NK-92 treated with Interleukin-12 subunit alpha and Interleukin-12 subunit beta, amount 100 ng/mL, for 24 hours (cell line): Measurements from ENCODE around the gene MCOLN1.

Experiments used
- DNase-seq: peaks from one replicate; lab custom pipeline; 2025; lab: John Stamatoyannopoulos, UW

Gene MCOLN1

GRCh38 chr19:7542556-7543348, 20.3 kb downstream of the MCOLN1 start:
- DNase-seq, result no peak

GRCh38 chr19:7544626-7545025, 22.2 kb downstream of the MCOLN1 start:
- no peak for DNase-seq

DNA sequence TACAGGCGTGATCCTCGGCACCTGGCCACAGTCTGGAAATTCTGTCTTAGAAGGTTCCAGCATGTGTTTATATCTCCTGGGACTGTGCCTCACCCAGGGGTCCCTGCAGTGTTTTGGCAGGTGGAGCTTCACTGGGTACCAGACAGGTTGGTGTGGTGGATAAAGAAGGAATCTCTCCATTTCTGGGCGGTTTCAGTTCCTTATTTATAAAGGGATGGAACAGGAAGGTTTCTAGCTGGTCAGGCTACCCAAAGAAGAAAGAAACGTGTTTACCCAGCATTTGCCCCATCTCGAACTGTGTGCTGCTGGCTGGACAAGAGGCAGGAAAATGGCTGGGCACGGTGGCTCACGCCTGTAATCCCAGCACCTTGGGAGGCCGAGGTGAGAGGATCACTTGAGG, 22.9 kb downstream of the MCOLN1 start:
- DNase-seq, result no peak

DNA sequence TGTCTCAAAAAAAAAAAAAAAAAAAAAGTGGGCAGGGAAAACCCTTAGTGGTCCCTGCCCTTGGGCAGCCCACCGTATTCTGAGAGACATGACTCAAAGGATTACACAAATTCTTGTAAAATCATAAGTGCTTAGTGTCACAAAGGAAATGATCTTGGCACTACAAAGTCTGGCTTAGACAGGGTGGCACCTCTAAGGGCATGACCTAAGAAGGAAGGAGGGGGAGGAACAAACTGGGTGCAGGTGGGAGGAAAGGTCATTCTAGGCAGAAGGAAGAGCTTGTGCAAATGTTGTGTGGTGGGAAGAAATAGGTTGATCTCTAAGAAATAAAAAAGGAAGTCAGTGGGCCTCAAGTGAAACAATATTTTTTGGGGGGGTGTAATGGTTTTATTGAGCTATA, 23.5 kb downstream of the MCOLN1 start:
- no peak for DNase-seq

DNA sequence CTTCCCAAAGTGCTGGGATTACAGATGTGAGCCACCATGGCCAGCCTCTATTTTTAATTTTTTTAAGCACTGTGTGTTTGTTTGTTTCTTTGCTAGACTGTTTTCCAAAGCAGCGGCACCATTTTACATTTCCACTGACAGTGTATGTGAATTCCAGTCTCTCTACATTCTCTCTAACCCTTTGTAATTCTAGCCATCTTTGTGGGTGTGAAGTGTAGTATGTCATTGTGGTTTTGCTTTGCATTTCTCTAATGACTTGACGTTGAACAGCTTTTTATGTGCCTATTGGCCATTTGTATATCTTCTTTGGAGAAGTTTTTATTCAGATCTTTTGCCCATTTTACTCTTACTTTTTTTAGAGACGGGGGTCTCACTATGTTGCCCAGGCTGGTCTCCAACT, 24.7 kb downstream of the MCOLN1 start:
- DNase-seq, result no peak

DNA sequence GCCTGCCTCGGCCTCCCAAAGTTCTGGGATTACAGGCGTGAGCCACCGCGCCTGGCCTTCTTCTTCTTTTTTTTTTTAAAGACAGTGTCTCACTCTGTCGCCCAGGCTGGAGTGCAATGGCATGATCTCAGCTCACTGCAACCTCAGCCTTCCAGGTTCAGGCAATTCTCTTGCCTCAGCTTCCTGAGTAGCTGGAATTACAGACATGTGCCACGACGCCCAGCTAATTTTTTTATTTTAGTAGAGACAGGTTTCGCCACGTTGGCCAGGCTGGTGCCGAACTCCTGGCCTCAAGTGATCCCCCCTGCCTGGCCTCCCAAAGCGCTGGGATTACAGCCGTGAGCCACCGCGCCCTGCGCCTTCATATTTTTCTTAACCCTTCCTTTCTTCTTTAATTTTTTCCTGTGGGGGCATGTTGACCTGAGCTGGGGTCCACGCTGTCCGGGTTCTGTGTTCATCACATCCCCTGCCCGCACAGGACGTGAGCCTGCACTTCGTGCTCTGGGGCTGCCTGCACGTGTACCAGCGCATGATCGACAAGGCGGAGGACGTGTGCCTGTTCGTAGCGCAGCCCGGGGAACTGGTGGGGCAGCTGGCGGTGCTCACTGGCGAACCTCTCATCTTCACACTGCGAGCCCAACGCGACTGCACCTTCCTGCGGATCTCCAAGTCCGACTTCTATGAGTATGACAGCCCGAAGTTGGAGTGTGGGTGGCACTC, 27.2 kb downstream of the MCOLN1 start:
- DNase-seq, result no peak

- no peak for DNase-seq
Observed at GRCh38 chr19:7550169-7550770, 27.8 kb downstream of the MCOLN1 start.

DNA sequence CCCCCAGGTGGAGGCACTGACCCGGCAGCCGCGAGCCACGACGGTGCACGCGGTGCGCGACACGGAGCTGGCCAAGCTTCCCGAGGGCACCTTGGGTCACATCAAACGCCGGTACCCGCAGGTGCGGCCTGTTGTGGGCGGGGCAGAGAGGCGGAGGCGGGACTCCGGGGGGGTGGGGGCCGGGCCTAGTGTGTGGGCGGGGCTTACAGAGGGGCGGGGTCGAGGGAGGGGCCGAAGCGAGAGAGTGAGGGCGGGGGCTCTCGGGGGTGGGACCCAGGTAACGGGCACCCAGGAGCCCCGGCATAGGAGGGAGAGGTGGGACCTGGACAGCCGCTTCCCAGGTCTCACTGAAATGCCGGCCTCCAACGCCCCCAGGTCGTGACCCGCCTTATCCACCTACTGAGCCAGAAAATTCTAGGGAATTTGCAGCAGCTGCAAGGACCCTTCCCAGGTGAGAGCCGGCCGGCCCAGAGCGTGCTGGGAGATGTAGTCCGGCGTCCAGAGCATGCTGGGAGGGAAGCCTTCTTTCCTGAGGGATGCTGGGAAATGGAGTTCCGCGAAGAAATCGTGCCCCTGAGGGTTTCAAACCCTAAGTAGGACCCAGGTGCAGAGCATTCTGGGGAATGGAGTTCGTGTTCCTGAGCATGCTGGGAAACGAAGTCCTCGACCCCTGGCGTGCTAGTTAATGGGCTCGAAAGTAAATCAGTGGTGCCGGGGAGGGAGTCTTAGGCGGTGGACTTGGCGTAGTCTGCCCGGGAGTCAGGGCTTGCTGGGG, 28.8 kb downstream of the MCOLN1 start:
- DNase-seq, result no peak

DNA sequence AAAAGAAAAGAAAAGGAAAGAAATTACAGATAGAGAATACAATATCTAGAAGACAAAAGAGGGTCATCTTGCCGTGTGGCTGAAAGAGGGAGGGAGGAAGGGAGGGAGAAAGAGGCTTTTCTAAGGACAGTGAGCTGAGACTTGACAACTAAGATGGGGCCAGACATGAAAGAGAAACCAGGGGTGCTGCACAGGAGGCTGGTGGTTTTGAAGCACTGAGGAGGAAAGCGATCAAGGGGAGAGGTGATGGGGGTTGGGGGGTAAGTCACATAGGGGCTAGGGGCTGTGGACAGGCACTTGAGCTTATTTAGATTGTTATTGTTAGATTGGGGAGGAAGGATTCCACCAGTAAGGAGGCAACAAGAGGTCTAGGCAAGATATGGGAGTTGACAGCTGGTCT, 30.4 kb downstream of the MCOLN1 start:
- DNase-seq, result no peak

- no peak for DNase-seq
Observed at GRCh38 chr19:7554565-7554964, 32.1 kb downstream of the MCOLN1 start.

DNA sequence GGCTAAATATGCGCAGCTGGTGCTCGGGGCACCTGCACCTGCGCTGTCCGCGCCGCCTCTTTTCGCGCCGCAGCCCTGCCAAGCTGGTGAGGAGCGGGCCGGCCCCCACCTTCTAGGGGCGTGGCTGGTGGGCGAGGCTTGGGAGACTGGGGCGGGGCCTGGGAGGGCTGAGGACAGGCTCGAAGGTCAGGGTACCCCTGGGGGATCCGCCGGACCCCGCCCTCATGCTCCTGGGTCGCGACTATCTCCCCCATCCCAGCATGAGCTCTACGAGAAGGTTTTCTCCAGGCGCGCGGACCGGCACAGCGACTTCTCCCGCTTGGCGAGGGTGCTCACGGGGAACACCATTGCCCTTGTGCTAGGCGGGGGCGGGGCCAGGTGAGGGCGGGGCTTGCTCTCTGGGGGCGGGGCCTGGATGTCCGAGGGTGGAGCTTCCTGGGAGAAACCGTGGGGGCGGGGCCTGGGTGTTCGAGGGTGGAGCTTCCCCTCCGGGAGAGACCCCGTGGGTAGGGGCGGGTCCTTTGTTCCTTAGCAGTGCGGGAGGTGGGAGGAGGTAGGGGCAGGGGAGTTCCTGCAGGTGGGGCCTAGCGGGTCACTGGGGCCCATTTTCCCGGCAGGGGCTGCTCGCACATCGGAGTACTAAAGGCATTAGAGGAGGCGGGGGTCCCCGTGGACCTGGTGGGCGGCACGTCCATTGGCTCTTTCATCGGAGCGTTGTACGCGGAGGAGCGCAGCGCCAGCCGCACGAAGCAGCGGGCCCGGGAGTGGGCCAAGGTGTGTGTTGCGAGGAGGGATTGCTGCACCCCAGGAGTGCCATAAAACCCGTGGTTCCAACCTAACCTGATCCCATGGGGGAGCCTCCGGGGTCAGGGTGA, 32.8 kb downstream of the MCOLN1 start:
- no peak for DNase-seq

DNA sequence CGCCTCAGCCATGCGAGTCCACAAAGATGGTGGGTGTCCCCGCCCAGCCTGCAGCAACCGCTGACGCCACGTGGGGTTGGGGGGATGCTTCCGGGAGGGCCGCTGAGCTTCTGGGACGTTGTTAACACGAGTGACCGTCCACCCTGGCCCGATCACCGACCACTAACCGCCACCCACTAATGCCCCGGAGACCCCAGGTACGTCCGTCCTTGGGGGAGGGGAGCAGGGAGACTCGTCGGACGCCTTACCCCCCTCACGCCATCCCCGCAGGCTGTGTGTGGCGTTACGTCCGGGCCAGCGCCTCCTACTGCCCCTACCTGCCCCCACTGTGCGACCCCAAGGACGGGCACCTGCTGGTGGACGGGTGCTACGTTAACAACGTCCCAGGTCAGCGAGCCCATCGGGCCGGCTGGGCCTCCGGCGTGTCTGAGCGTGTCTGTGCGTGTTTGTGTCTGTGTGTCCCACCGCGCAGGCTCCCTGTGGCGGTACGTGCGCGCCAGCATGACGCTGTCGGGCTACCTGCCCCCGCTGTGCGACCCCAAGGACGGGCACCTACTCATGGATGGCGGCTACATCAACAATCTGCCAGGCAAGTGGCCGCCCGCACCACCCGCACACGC, 34.4 kb downstream of the MCOLN1 start:
- no peak for DNase-seq

- DNase-seq, result no peak
Observed at GRCh38 chr19:7558667-7559066, 36.2 kb downstream of the MCOLN1 start.

- no peak for DNase-seq
Observed at GRCh38 chr19:7559102-7559501, 36.7 kb downstream of the MCOLN1 start.

GRCh38 chr19:7560255-7560654, 37.8 kb downstream of the MCOLN1 start:
- no peak for DNase-seq

DNA sequence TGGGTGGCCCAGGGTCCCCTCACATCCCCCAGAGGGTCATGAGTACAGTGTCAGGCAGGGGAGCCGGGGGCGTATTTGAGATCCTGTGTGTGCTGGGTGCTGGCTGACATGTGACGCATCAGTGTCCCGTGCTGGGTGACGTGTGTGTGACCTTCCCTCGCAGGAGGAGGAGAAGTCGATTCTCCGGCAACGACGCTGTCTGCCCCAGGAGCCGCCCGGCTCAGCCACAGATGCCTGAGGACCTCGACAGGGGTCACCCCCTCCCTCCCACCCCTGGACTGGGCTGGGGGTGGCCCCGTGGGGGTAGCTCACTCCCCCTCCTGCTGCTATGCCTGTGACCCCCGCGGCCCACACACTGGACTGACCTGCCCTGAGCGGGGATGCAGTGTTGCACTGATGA, 38.9 kb downstream of the MCOLN1 start:
- DNase-seq, result no peak

DNA sequence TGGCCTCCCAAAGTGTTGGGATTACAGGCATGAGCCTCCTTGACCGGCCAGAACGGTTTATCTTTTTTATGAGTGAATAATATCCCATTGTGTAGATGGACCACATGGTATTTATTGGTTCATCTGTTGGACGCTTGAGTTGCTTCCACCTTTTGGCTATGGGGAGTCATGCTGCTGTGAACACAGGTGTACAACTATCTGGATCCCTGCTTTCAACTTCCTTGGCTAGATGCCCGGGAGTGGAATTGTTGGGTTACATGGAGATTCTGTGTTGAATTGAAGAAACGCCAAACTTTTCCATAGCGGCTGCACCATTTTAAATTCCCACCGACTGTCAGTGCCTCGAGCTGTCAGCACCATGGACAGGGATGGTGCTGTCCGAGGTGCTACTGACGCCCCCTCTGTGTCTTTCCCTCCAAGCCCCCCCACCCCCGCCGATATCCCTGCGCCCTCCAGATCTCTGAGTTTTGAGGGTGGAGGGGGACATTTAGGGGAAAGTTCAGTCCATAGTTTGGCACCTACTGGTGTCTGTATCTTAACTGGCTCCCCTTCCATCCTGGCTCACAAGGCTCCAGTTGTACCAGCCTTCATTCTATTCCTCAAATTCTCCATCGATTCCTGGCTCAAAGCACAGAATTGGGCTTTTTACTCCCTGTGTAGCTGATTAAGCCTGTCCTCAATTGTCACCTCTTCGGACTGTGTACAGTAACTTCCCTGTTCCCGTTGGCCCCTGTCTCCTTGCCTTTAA, 40.4 kb downstream of the MCOLN1 start:
- no peak for DNase-seq

DNA sequence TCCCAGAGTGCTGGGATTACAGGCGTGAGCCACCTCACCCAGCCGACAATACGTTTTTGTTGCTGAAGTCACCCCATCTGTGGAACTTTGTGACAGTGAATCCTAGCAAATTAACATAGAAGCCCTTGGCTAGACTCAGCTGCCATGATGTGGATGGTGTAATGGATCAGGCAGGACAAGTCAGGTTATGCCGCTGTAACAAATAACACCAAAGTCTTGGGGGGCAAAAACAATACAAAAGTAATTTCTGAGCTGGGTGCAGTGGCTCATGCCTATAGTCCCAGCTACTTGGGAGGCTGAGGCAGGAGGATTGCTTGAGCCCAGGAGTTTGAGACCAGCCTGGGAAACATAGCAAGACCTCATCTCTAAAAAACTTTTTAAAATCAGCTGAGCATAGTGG, 42.4 kb downstream of the MCOLN1 start:
- no peak for DNase-seq

DNA sequence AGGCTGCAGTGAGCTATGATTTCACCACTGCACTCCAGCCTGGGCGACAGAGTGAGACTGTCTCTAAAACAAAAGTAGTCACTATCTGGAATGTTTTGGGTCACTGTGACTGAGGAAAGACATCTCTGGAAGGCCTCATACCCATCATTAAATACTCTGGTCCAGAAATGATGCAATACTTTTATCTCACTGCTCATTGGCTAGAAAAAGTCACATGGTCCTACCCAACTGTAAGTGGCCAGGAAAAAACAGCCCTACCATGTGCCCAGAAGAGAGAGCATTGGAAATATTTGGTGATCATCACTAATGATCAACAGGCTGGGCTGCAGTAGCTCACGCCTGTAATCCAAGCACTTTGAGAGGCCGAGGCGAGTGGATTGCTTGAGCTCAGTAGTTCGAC, 42.9 kb downstream of the MCOLN1 start:
- no peak for DNase-seq

- no peak for DNase-seq
Observed at GRCh38 chr19:7570761-7571160, 48.3 kb downstream of the MCOLN1 start.
